ENCODE results near the gene OSGEP.

The OSGEP gene

GRCh38 chr14:20422886-20423285, 31.7 kb downstream of the OSGEP start:
- H3K4me3 ChIP-seq (ENCODE audit: low read depth, low read length): no peak overlapping the region
- DNase-seq (ENCODE audit: low read depth): no peak
- no peak for TF ChIP-seq CTCF (IDR thresholded peaks at IDR 0.05; ENCODE audit: low read depth, low read length, missing control alignments)

- H3K4me3 ChIP-seq (ENCODE audit: low read depth, low read length): no peak overlapping the region
- no peak for TF ChIP-seq CTCF (IDR thresholded peaks at IDR 0.05; ENCODE audit: low read depth, low read length, missing control alignments)
- DNase-seq (ENCODE audit: low read depth): no peak
Measured at GRCh38 chr14:20421267-20421666, 33.3 kb downstream of the OSGEP start.

GRCh38 chr14:20419419-20419818, 35.2 kb downstream of the OSGEP start:
- no peak for DNase-seq (ENCODE audit: low read depth)
- no peak for TF ChIP-seq CTCF (IDR thresholded peaks at IDR 0.05; ENCODE audit: low read depth, low read length, missing control alignments)
- no peak overlapping the region for H3K4me3 ChIP-seq (ENCODE audit: low read depth, low read length)

GRCh38 chr14:20418501-20418909, 36.1 kb downstream of the OSGEP start:
- no peak for DNase-seq (ENCODE audit: low read depth)

GRCh38 chr14:20417250-20418186, 37.1 kb downstream of the OSGEP start:
- no peak overlapping the region for H3K4me3 ChIP-seq (ENCODE audit: low read depth, low read length)
- DNase-seq (ENCODE audit: low read depth): no peak
- TF ChIP-seq CTCF (IDR thresholded peaks at IDR 0.05; ENCODE audit: low read depth, low read length, missing control alignments): no peak

More at GRCh38 chr14:20418501-20418909, 36.1 kb downstream of the OSGEP start:
- no peak for TF ChIP-seq CTCF (IDR thresholded peaks at IDR 0.05; ENCODE audit: low read depth, low read length, missing control alignments)
- H3K4me3 ChIP-seq (ENCODE audit: low read depth, low read length): no peak overlapping the region

GRCh38 chr14:20416223-20416622, 38.4 kb downstream of the OSGEP start:
- no peak for DNase-seq (ENCODE audit: low read depth)
- TF ChIP-seq CTCF (IDR thresholded peaks at IDR 0.05; ENCODE audit: low read depth, low read length, missing control alignments): no peak
- no peak overlapping the region for H3K4me3 ChIP-seq (ENCODE audit: low read depth, low read length)
